HFFc6 (cell line): ENCODE data around the gene GZMH. TPM values are rescaled to one million over a fixed set of nuclear protein-coding genes. Genes with fewer than 3 reads are reported as not detected.

Source experiments
- DNase-seq: peaks from one replicate; pipeline ENCODE4 v3.0.0-alpha.2; 2018
- H3K27ac Mint-ChIP-seq: 2 replicates; pipeline ENCODE4 v1.8.0; 2020; ENCODE audit warnings: mild to moderate bottlenecking, mixed read lengths
- H3K27me3 Mint-ChIP-seq: 2 replicates; pipeline ENCODE4 v1.8.0; 2021; ENCODE audit warnings: mild to moderate bottlenecking, moderate library complexity, mixed read lengths; ENCODE audit not compliant: insufficient read depth
- H3K36me3 Mint-ChIP-seq: 2 replicates; pipeline ENCODE4 v1.8.0; 2021; ENCODE audit warnings: low read depth, mixed read lengths
- H3K4me1 Mint-ChIP-seq: 2 replicates; pipeline ENCODE4 v1.8.0; 2020; ENCODE audit warnings: low read depth, mixed read lengths
- H3K4me3 Mint-ChIP-seq: 2 replicates; pipeline ENCODE4 v1.8.0; 2020; ENCODE audit warnings: mild to moderate bottlenecking, moderate library complexity, mixed read lengths
- H3K9me3 Mint-ChIP-seq: 2 replicates; pipeline ENCODE4 v1.8.0; 2020; ENCODE audit warnings: mild to moderate bottlenecking, mixed read lengths
- CTCF ChIP-seq: fragments of 200-600 bp; sonication (generic); IDR thresholded peaks from 2 replicates; pipeline ENCODE4 v1.5.0; 2021; ENCODE audit warnings: antibody characterized with exemption, mild to moderate bottlenecking
- total RNA-seq, 6 experiments: library from RNA; stranded (reverse); fragmentation: NEBNext Ultra II Directional; extraction: Animal tissue kit (Norgen Biotek cat#: 25700); gene quantifications; 2 replicates in 1 of 6; 3 replicates in 5 of 6; pipeline ENCODE4 v1.2.3, GENCODE V29; 2021

Gene GZMH
- total RNA-seq, 6 experiments from 2014 or later: not detected

- TF ChIP-seq CTCF: no peak
- Mint-ChIP-seq H3K27me3 (no peaks in the 10 kb centered on the region), H3K4me3 (no peak overlapping the region), H3K9me3 (peaks cover 33% of the 10 kb centered on the region), H3K36me3 (0 out of 2 replicates have a peak, but pooled peaks cover 6% of the 10 kb centered on the region), H3K27ac (no peak overlapping the region), H3K4me1 (no peaks in the 10 kb centered on the region)
- no peak for DNase-seq
Measured at GRCh38 chr14:24632761-24633160, 23.3 kb upstream of the GZMH start.

GRCh38 chr14:24632336-24632735, 22.9 kb upstream of the GZMH start:
- Mint-ChIP-seq H3K27ac (no peak overlapping the region), H3K27me3 (no peaks in the 10 kb centered on the region), H3K9me3 (peaks cover 33% of the 10 kb centered on the region), H3K4me3 (no peak overlapping the region), H3K4me1 (no peaks in the 10 kb centered on the region), H3K36me3 (0 out of 2 replicates have a peak, but pooled peaks cover 6% of the 10 kb centered on the region)
- no peak for DNase-seq
- TF ChIP-seq CTCF: no peak

GRCh38 chr14:24631749-24632335, 22.4 kb upstream of the GZMH start:
- Mint-ChIP-seq H3K4me3 (no peak overlapping the region), H3K36me3 (0 out of 2 replicates have a peak, but pooled peaks cover 6% of the 10 kb centered on the region), H3K4me1 (no peaks in the 10 kb centered on the region), H3K9me3 (peaks cover 33% of the 10 kb centered on the region), H3K27me3 (no peaks in the 10 kb centered on the region), H3K27ac (no peak overlapping the region)
- no peak for TF ChIP-seq CTCF
- no peak for DNase-seq

- no peaks in the 10 kb centered on the region for H3K27me3 Mint-ChIP-seq
- no peak overlapping the region for H3K27ac Mint-ChIP-seq
- H3K4me3 Mint-ChIP-seq: no peak overlapping the region
- DNase-seq: no peak
- peaks cover 33% of the 10 kb centered on the region for H3K9me3 Mint-ChIP-seq
- TF ChIP-seq CTCF: no peak
- H3K4me1 Mint-ChIP-seq: no peaks in the 10 kb centered on the region
- 0 out of 2 replicates have a peak, but pooled peaks cover 6% of the 10 kb centered on the region for H3K36me3 Mint-ChIP-seq
Measured at GRCh38 chr14:24630872-24631477, 21.5 kb upstream of the GZMH start.

- no peak for TF ChIP-seq CTCF
- Mint-ChIP-seq H3K4me1 (no peaks in the 10 kb centered on the region), H3K27me3 (no peaks in the 10 kb centered on the region), H3K9me3 (peaks cover 33% of the 10 kb centered on the region), H3K27ac (no peak overlapping the region), H3K4me3 (no peak overlapping the region), H3K36me3 (0 out of 2 replicates have a peak, but pooled peaks cover 6% of the 10 kb centered on the region)
- DNase-seq: no peak
Measured at GRCh38 chr14:24630087-24630871, 20.8 kb upstream of the GZMH start.
